NCI-H2196 (cell line): Measurements from ENCODE around the gene KRTAP15-1.

Source experiments
- DNase-seq: peaks from one replicate; lab custom pipeline; 2025; ENCODE audit not compliant: unreplicated experiment; lab: John Stamatoyannopoulos, UW

Gene KRTAP15-1

GRCh38 chr21:30439975-30440374 is at the start of gene KRTAP15-1:
Gene KRTAP15-1 (plus strand): TSS chr21:30440275. CDS start chr21:30440328, 53 bp downstream.
- no peak for DNase-seq

DNA sequence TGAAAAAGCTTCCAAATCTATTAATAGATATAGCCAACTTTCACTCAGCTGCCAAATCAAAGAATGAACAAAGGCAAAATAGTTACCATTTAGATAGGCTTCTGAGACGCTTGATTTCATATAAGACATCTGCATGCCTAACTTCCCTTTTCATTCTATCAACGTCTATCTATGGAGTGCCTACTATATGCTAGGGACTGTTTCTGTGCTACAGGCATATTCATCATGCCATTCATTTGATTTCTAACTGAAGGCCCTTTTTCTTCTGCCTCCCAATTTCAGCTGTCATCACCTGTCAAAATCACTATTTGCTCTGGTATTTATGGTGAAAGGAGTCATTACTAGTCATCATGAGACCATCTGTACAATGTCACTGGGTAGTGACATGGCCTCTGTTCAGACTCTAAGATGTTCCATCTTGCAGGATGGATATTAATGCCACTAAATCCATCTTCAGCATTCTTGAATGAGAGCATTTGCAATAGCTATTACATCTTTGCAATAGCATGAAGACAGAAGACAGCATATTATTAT is 48.5 kb upstream of the KRTAP15-1 start:
- no peak for DNase-seq

DNA sequence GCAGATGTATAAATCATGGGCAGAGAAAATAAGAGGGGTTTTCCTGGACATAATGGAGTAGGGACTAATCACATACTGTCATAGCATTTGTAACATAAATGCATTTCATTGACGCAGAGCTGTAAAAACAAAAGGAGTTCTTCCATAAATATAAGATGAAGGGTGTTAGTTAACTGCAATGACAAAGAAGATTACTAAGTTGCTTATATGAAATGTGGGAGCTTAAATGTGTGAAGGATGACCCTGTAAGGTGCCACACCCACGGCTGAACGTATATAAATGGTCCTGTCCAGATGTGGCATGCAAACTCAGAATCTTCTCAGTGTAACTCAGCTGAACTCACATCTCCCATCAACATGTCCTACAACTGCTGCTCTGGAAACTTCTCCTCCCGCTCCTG is 44.3 kb upstream of the KRTAP15-1 start, which contains the start of gene KRTAP13-1:
Gene KRTAP13-1 (plus strand): TSS at position 301 of the 400 bp plus-strand sequence. CDS start 56 bp downstream, at position 357.
- DNase-seq = no peak

GRCh38 chr21:30408782-30409494 is 31.1 kb upstream of the KRTAP15-1 start:
- DNase-seq = peak; percentile 48

GRCh38 chr21:30415993-30416392 is 24.1 kb upstream of the KRTAP15-1 start:
- DNase-seq = no peak

DNA sequence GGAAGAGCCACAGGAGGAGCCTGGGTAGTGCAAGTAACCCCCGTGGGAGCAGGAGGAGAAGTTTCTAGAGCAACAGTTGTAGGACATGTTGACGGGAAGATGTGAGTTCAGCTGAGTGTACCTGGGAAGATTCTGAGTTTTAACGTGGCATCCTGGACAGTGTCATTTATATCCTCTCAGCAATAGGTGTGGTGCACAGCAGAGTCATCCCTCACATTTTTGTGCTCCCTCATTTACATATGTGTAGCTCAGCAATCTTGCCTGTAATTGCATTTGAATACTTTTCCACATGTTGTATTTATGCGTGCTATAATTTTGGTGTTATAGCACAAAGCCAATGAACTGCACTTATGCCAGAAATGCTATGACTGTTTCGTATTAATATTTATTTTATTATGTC is 14.2 kb upstream of the KRTAP15-1 start, which contains the start of gene KRTAP13-3:
Gene KRTAP13-3 (minus strand): TSS at position 101 of the 400 bp plus-strand sequence. CDS start 14 bp downstream, at position 87.
- no peak for DNase-seq

- DNase-seq = no peak
Observed at GRCh38 chr21:30426731-30427130, 13.3 kb upstream of the KRTAP15-1 start.

GRCh38 chr21:30430170-30430655 is 9.9 kb upstream of the KRTAP15-1 start, which contains the start of gene KRTAP13-4:
Gene KRTAP13-4 (plus strand): TSS chr21:30430220. CDS start chr21:30430276, 56 bp downstream.
- no peak for DNase-seq

- peak; percentile 4 for DNase-seq
Observed at GRCh38 chr21:30434033-30434631, 5.9 kb upstream of the KRTAP15-1 start.

GRCh38 chr21:30437010-30437565 is 3.0 kb upstream of the KRTAP15-1 start:
- no peak for DNase-seq

DNA sequence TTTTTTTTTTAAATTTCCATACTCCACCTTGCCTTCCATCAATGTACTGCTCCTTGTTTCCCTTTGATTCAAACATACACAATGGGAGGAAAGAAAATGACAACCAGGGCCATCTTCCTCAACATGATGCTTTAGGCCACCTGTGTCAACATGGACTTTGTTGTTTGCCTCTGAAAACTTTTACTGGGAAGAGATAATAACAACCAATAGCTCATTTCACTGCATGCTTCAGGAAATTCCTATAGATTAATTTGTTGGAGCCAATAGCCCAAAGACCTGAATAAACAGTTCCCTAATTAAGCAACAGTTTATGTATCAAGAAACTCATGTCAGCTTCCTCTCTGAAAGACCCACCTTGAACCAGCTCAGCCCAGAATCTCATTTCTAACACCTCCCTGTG is 3.2 kb downstream of the KRTAP15-1 start:
- DNase-seq = no peak

DNA sequence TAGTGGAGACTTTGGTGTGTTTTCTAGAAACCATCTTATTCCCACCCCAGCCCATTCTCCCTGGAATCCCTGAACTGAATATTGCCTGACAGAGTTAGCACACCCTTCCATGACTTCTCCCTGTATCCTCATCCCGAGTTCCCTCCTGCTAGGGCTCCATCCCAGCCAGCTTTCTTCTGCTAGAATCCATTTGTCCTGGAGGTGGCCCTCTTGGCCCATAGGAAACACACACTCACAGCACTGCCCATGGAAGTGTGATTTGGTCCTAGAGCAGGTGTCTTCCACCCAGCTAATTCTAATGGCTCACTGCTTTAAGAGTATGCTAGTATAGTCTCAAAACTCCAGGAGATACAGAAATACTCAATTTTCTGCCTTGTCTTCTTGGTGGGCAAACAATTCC is 4.1 kb downstream of the KRTAP15-1 start:
- DNase-seq = no peak

- DNase-seq = no peak
Observed at GRCh38 chr21:30447056-30447455, 7.0 kb downstream of the KRTAP15-1 start.

- DNase-seq = no peak
Observed at GRCh38 chr21:30448514-30448913, 8.4 kb downstream of the KRTAP15-1 start.

DNA sequence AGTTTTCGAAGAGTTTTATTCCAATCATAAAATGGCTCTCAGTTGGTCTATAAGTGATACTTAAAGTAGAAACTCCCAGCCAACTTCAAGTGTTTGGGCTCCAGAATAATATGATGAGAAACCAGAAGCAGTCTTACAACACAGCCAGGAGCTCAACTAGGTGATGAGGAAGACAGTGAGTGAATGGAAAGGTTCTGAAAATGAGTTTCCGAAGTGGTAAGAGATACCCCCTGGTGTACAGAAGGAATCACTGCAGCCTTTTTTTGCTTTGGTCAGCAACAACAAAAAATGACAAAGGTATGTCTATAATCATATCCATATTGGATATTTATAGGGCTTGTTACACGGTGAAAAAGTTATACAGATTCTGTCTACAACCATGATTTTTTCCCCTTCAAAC is 23.6 kb downstream of the KRTAP15-1 start:
- no peak for DNase-seq

DNA sequence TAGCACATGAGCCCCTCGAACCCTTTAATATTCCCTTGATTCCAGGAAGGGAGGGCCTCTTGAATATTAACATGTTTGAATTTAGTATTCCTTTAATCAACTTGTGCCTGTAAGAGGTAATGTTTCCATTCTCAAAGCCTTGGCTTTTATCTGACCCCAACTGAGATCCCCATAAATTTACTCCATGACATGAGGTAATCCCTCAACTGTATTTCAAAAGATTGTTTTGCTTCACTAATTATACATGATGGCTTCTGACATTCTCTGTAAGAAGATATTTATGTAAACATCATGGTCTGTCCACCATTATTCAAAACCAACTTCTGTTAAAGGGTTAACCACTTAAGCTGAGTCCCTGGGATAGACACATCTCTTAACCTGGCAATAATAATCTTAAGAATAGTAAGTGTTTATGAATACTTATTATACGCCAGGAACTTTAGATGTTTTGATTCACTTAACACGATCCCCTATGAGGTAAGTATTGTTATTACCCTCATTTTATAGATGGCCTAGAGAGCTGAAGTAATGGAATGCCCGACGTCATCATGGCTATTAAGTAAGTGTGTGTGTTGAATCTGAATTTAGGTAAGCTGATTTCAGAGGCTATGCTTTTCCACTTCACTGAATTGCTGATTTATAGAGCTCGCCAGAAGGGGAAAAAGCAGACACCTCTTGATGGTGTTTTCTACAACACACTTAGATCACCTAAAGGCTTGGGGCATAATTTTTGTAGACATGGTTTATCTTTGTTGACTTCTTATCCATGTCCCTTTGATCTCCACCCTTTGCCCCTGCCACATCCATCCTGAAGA is 29.0 kb downstream of the KRTAP15-1 start:
- DNase-seq = no peak

DNA sequence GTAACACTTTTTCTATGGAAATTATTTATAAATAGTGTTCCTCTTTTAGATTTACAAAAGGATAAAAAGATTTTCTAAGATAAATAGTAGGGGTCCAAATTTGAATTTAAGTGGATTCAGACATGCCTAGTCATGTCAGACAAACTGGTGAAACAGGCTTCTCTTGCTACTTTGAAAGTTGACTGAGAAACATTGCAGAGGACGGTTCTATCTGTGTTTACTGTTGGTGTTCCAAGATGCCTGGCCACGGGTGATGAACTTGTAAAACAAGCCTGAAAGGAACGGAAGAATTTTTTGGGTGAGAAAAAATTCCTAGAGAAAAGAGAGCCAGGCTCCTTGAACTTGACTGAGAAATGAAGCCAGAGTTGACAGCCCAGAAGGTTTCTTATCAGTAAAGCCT is 37.9 kb downstream of the KRTAP15-1 start:
- no peak for DNase-seq

DNA sequence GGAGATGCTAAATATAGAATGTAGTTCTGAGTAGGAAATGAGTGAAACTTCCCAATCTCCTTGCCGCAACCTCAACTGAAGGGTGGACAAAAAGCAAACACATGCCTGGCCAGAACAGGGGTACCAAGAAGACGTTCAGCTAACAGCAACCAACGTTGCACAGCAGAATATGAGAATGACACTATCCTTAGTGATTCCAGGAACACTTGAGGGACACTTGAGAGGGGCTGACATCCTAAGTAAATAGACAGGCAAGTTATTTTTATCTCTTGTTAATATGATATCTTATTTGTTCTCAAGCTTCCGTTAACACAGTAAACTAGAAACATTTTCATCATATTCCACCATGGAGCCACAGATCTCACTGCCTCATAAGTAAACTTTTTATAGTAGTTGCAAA is 39.2 kb downstream of the KRTAP15-1 start:
- DNase-seq = no peak

- DNase-seq = no peak
Observed at GRCh38 chr21:30480145-30480544, 40.1 kb downstream of the KRTAP15-1 start, which contains the start of gene KRTAP19-1. Gene KRTAP19-1 (minus strand): TSS chr21:30480367. CDS start chr21:30480317, 50 bp downstream.

GRCh38 chr21:30482130-30482529 is 42.1 kb downstream of the KRTAP15-1 start:
- no peak for DNase-seq

GRCh38 chr21:30486180-30486579 is 46.1 kb downstream of the KRTAP15-1 start:
- DNase-seq = no peak
